A673 (cell line): ENCODE measurements around the gene WDSUB1.

Experiments
- EZH2 ChIP-seq: fragments of 200-600 bp; sonication (generic); IDR thresholded peaks from 2 replicates; pipeline ENCODE4 v1.6.1; 2017; ENCODE audit warnings: borderline replicate concordance, low read depth, mild to moderate bottlenecking, mixed read lengths, antibody characterized with exemption, low read length; ENCODE audit not compliant: poor library complexity, severe bottlenecking
- TF ChIP-seq, protein P1 (sequence below): fragments of 300-800, 200-600 bp; sonication (generic); conservative IDR thresholded peaks from 2 replicates; pipeline ENCODE4 v1.5.1; 2017; ENCODE audit warnings: low read depth, mild to moderate bottlenecking, antibody characterized with exemption, low read length, moderate library complexity, mixed read lengths

DNA sequence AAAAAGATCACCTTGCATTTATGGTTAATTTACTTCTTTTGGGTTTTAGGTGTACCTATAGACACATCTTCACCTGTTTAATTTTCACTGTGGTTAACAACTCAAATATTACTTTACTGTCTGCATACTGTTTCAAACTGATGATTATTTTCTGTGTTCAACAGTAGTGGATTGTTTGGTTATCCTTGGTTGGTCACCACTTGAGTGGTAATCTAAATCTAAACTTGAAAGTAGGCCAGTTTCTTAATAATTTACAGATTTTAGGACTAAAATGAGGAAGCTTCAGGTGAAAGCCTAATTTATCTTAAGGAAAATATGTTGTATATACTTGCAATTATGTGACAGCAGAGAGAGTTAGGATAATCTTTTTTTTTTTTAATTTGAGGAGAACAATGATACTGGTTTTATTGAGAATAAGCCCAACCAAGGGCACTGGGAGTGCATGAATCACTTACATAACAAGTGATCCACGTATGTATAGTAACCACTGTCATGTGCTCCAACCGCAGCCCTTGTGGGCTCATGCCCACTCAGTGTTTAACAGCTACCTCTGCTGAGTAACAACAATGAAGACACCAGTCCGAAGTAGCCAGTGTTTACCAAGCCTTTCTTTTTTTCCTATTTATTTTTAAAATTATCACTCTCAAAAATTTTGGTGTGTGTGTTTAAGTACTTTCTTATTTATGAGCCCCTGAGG, 31.0 kb upstream of the WDSUB1 start:
- no peak for TF ChIP-seq EZH2
- TF ChIP-seq, protein P1, sequence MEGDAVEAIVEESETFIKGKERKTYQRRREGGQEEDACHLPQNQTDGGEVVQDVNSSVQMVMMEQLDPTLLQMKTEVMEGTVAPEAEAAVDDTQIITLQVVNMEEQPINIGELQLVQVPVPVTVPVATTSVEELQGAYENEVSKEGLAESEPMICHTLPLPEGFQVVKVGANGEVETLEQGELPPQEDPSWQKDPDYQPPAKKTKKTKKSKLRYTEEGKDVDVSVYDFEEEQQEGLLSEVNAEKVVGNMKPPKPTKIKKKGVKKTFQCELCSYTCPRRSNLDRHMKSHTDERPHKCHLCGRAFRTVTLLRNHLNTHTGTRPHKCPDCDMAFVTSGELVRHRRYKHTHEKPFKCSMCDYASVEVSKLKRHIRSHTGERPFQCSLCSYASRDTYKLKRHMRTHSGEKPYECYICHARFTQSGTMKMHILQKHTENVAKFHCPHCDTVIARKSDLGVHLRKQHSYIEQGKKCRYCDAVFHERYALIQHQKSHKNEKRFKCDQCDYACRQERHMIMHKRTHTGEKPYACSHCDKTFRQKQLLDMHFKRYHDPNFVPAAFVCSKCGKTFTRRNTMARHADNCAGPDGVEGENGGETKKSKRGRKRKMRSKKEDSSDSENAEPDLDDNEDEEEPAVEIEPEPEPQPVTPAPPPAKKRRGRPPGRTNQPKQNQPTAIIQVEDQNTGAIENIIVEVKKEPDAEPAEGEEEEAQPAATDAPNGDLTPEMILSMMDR = no peak
